H1 (cell line): ENCODE measurements around the gene ZMYND10. TPM values are rescaled to one million over a fixed set of nuclear protein-coding genes. Genes with fewer than 3 reads are reported as not detected.

ENCODE experiments used
- BACH1 ChIP-seq: IDR thresholded peaks from 2 replicates; pipeline ENCODE4 v1.6.1; 2012; ENCODE audit warnings: low read length, improper control_type of control experiment
- KDM5A ChIP-seq: fragments of 200-600 bp; IDR thresholded peaks from 2 replicates; pipeline ENCODE4 v1.7.1; 2012; ENCODE audit warnings: mild to moderate bottlenecking, low read length, inconsistent platforms, mixed read lengths
- polyA plus RNA-seq, 7 experiments: library from polyadenylated mRNA; depleted of rRNA in 3 of 7; stranded (reverse) in 5 of 7; unstranded in 2 of 7; fragments of >200 nt in 5 of 7; fragments of 200-250 nt in 2 of 7; gene quantifications; 1 replicate in 5 of 7; 2 replicates in 1 of 7; 4 replicates in 1 of 7; pipeline versions ENCODE4 v1.2.1 to v1.2.3, GENCODE V29; 2011 to 2013; ENCODE audit warnings: missing spikeins in 2 of 7, mixed read lengths in 2 of 7
- total RNA-seq: library from RNA; stranded (reverse); fragmentation: NEBNext Ultra II Directional; extraction: Animal tissue kit (Norgen Biotek cat#: 25700); gene quantifications from 2 replicates; pipeline ENCODE4 v1.2.1, GENCODE V29; 2021

ZMYND10 gene
- total and polyA plus RNA-seq, 2 of the 8 experiments (the other 6 are each of a cell fraction or from before 2014, with no cell fraction given) = 0.56 to 0.79 TPM

DNA sequence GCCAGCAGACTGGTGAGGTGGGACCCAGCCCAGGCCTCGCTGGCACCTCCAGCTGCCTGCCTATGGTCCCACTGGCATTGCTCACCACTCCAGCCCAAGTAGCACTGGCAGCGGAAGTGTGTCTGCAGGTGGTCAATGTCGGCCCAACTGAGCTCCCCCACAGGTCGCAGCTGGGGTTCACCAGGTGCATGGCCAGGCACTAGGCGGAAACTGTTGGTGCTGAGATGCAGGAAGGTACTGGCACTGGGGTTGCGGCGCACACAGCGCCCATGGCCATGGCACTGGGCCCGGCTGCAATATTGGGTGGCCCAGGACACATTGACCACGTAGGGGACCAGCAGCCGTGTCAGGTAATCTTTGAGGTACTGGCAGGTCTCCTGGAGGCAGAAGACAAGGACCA, 27.4 kb downstream of the ZMYND10 start (continued):
- no peak for TF ChIP-seq BACH1
- TF ChIP-seq KDM5A = no peak
- TF ChIP-seq, all 59 proteins: peak for 0
